GM12892 (cell line): ENCODE results near the gene CDKAL1.

Experiments used
- DNase-seq: peaks from one replicate; pipeline ENCODE4 v3.0.0; 2011; ENCODE audit not compliant: insufficient read length
- FAIRE-seq: peaks from 2 replicates; lab custom pipeline; 2011; peaks lifted over from hg19 to GRCh38; lab: Jason Lieb, UNC
- POLR2A ChIP-seq: IDR thresholded peaks from 2 replicates; pipeline ENCODE4 v1.6.1; 2011; ENCODE audit warnings: low read depth, low read length, control low read depth
- POLR2AphosphoS5 ChIP-seq: IDR thresholded peaks from 2 replicates; pipeline ENCODE4 v1.6.1; 2011; ENCODE audit warnings: low read depth, low read length, control low read depth
- TAF1 ChIP-seq: IDR thresholded peaks from 2 replicates; pipeline ENCODE4 v1.6.1; 2011; ENCODE audit warnings: low read depth, mild to moderate bottlenecking, control low read depth, low read length, borderline replicate concordance

Gene CDKAL1

GRCh38 chr6:21220271-21220987 lies 686.2 kb downstream of the CDKAL1 start:
- FAIRE-seq: no peak

GRCh38 chr6:21222656-21223055 lies 688.4 kb downstream of the CDKAL1 start:
- TF ChIP-seq TAF1 (no peak), POLR2A (no peak), POLR2AphosphoS5 (no peak)
- DNase-seq: no peak
- no peak for FAIRE-seq

More at GRCh38 chr6:21220271-21220987, 686.2 kb downstream of the CDKAL1 start:
- TF ChIP-seq POLR2A (no peak), POLR2AphosphoS5 (no peak), TAF1 (no peak)
- DNase-seq: no peak

DNA sequence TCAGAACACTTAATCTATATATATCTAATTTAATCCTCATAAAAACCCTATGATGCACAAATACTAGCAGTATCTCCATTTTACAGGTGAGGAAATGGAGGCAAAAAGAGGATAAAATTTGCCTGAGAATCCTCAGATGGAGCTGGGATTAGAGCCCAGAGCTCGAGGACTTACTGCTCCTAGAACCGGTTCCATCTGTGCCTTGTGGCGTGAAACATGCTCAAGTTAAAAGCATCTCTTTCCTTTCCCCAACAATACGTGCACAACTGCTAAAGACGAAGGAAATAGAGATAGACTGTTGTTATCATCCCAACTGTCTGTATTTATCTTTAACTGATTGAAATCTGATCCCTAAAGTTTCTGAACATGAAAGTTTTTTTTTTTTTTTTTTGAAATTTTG lies 691.7 kb downstream of the CDKAL1 start:
- TF ChIP-seq POLR2AphosphoS5: no peak
- TF ChIP-seq POLR2A: no peak
- no peak for TF ChIP-seq TAF1
- DNase-seq (no peak), FAIRE-seq (no peak)

- TF ChIP-seq TAF1 (no peak), POLR2A (no peak), POLR2AphosphoS5 (no peak)
- DNase-seq: no peak
- FAIRE-seq: no peak
These were observed 693.2 kb downstream of the CDKAL1 start for GRCh38 chr6:21227486-21227885.

DNA sequence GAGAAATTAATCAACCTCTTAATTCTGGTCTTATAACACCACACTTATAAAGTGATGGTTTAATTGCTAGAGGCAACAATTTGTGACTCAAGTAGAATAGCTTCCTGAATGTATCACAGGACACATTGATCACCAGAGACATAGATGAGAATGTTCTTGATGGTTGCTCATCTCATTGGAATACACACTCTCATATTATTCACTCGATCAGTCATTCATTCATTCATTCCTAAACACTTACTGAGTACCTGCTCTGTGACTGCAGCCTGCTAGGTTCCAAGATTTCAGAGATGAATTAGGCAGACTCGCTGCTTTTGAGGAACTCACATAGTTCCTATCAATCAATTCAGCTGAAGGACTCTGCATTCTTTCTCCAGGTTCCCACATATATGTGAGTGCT lies 694.2 kb downstream of the CDKAL1 start:
- FAIRE-seq: no peak
- TF ChIP-seq POLR2AphosphoS5 (no peak), POLR2A (no peak), TAF1 (no peak)
- no peak for DNase-seq

GRCh38 chr6:21228876-21229460 lies 694.7 kb downstream of the CDKAL1 start:
- FAIRE-seq (no peak), DNase-seq (no peak)
- no peak for TF ChIP-seq POLR2A
- no peak for TF ChIP-seq POLR2AphosphoS5
- TF ChIP-seq TAF1: no peak

GRCh38 chr6:21230536-21230935 lies 696.3 kb downstream of the CDKAL1 start:
- no peak for DNase-seq
- TF ChIP-seq POLR2AphosphoS5 (no peak), TAF1 (no peak), POLR2A (no peak)
- FAIRE-seq: no peak

- no peak for FAIRE-seq
- TF ChIP-seq POLR2A: no peak
- no peak for TF ChIP-seq TAF1
- TF ChIP-seq POLR2AphosphoS5: no peak
- no peak for DNase-seq
These were observed 700.9 kb downstream of the CDKAL1 start for GRCh38 chr6:21235162-21235561.

DNA sequence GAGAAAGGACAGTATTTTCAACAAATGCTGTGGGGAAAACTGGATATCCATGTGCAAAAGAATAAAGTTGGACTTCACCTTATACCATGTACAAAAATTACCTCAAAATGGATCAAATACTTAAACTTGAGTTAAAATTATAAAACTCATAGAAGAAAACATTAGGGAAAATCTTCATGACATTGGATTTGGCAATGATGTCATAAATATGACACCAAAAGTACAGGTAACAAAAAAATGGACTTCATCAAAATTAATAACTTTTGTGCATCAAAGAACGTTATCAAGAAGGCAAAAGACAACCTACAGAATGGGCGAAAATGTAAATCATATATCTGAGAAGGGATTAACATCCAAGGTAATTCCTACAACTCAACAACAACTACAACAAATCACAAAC lies 704.0 kb downstream of the CDKAL1 start:
- no peak for DNase-seq
- no peak for FAIRE-seq
- no peak for TF ChIP-seq TAF1
- no peak for TF ChIP-seq POLR2A
- no peak for TF ChIP-seq POLR2AphosphoS5

GRCh38 chr6:21240709-21241108 lies 706.5 kb downstream of the CDKAL1 start:
- DNase-seq (no peak), FAIRE-seq (no peak)
- TF ChIP-seq POLR2AphosphoS5: no peak
- TF ChIP-seq POLR2A: no peak
- no peak for TF ChIP-seq TAF1

DNA sequence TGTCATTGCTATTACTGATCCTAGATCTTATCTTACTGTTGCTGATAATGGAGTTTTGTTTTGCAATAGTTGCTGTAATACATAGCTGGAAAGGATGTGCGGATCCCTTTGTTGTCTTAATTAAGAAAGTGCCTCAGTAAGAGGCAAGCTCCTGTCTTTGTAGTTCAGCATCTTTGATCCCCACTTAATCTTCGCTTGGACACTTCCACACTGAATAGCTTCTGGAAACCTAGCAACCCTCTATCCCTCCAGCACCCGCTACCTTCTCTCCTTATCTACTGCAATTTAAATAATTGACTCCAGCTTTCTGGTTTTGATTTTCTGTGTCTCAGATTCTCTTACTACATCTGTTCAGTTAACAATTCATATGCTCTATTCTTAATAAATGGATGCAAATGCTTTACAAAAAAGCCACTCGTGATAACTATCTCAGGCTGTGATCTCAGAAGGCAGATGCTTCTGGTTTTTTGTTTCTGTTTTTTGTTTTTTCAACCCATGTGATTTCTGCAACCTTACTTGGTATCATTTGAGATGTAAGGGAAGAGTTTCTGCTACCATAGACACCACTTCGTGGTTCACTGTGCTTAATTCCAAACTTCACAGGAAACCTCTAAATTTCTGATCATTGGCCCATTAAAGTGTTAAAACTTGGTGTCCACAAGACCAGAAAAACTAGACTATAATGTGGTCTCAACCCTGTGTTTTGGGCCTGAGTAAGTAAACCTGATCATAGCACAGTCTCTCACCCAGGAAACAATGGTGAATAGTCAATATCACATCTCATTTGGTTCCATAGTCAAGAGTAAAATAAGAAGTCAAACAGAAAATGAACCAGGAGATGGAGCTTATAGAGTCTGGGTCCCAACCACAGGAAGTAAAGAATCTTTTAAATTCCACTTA lies 707.2 kb downstream of the CDKAL1 start:
- no peak for FAIRE-seq
- TF ChIP-seq POLR2AphosphoS5: no peak
- no peak for TF ChIP-seq POLR2A
- TF ChIP-seq TAF1: no peak
- no peak for DNase-seq
